ENCODE results near the gene CDH15.

GRCh38 chr16:89221604-89222003, 50.1 kb downstream of the CDH15 start:
- TF ChIP-seq EP300 (IDR thresholded peaks at IDR 0.05; ENCODE audit: borderline replicate concordance) (no peak), EGR1 (IDR thresholded peaks at IDR 0.05) (no peak), ZBTB7A (IDR thresholded peaks at IDR 0.05; ENCODE audit: low read depth) (no peak), TAF1 (IDR thresholded peaks at IDR 0.05; ENCODE audit: low read depth) (no peak), MAX (IDR thresholded peaks at IDR 0.05) (no peak), REST (IDR thresholded peaks at IDR 0.05; ENCODE audit: low read depth) (no peak), TEAD4 (IDR thresholded peaks at IDR 0.05) (no peak)
